Breast epithelium (tissue), 3 donors: ENCODE results near the gene RBM38.

ENCODE experiments used
- CTCF ChIP-seq, 3 donors: fragments of 450-650 bp; IDR thresholded peaks; one replicate each; pipeline ENCODE4 v1.5.1; 2016 to 2017; ENCODE audit warnings: antibody characterized with exemption in 3 of 3, mild to moderate bottlenecking in 3 of 3, moderate library complexity in 3 of 3
- POLR2A ChIP-seq: fragments of 450-650 bp; IDR thresholded peaks from one replicate; pipeline ENCODE4 v1.6.1; 2016; ENCODE audit warnings: antibody characterized with exemption, mild to moderate bottlenecking, moderate library complexity
- POLR2AphosphoS5 ChIP-seq, 3 donors: sonication (generic); formaldehyde crosslinking; IDR thresholded peaks; one replicate each; pipeline ENCODE4 v1.6.1; 2017; ENCODE audit warnings: antibody characterized with exemption in 3 of 3

- TF ChIP-seq CTCF (IDR thresholded peaks at IDR 0.05) (no peak), POLR2A (no peak), POLR2AphosphoS5 (IDR thresholded peaks at IDR 0.05) (no peak)
Observed at GRCh38 chr20:57439993-57440392, 48.8 kb downstream of the RBM38 start.
